ENCODE results near the gene KRT86.
"Not testable (repeated sequence)": the region's sequence is repeated elsewhere in the genome, so short reads cannot be mapped to it uniquely, and the experiment has no call there.

KRT86 gene

DNA sequence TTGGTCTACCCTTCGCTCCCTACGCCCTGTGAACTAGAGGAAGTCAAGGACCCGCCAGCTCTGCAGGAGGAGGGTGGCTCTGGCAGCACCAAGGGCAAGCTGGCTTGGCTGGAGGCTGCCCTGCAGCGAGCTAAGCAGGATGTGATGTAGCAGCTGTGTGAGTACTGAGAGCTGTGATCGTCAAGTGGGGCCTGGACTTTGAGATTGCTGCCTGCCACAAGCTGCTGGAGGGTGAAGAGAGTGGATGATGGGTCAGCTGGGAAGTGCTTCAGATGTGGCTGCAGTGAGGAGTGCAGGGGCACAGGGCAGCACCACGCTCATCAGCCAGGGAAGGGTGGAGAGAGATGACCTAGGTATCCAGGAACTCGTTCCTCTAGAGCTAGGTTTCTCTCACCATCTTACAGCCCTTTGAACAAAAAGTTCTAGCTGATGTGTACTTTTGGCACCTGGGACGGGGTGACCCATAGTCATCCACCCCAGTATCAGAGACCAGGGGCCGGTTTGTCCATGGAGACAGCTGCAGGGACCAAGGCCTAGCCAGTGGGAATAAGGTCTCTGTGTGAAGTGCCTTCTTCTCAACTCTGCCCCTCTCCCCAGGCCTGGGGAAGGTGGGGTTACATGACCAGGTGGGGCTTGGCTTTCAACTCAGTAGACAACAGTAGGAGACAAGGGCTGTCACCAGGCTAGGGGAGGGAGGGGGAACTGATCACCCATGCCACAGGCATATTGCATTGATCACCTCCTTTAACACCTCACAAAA is 3.2 kb downstream of the KRT86 start:
- Histone ChIP-seq H3K27me3 (ENCODE audit: insufficient read depth, low read length) (peaks cover 4% of the 10 kb centered on the region), H2AFZ (ENCODE audit: low read depth, low read length) (no peak overlapping the region), H3K9me3 (ENCODE audit: low read length) (no peaks in the 10 kb centered on the region), H3K4me3 (ENCODE audit: low read length) (no peak overlapping the region), H3K36me3 (ENCODE audit: insufficient read depth, low read length) (no peaks in the 10 kb centered on the region), H3K4me1 (ENCODE audit: insufficient read depth, low read length) (peaks cover 6% of the 10 kb centered on the region)

DNA sequence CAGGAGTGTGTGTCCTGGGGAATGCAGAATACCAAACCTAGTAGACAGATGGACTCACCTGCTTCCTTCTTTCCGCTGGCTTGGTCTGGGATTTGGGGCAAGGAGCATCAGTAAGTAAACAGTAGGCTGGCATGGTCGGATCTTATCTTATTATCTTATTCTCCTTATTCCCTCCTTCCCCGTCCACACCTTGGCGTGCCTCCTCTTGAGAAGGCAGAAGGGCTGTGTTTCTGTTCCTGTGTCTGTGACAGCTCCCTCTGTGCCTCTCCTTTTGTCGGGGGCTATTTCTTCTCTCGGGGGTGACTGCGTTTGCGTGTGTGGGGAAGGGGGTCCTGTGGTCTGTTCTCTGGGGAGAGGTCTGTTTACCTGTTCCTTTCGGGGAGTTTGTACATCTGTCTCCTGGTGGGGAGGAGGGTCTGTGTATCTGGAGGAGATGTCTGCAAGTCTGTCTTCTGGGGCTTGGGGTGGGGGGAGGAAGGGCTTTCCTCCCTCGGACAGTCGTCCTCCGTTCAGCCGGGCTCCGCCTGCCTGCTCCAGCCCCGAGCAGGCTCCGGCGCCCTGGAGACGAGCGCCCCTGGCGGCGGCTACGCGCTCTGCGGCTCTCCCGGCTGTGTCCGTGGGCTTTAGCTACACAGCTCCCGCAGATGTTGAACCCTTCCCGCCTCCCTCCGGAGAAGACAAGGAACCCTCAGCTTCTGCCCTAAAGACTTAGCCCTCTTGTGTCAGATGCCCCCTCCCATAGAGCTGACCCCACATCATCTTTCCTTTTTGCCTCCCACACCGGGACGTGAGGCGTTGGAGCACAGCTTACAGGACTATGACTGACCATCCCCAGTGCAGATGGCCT is 4.4 kb downstream of the KRT86 start:
- Histone ChIP-seq H3K36me3 (ENCODE audit: insufficient read depth, low read length) (no peaks in the 10 kb centered on the region), H3K4me1 (ENCODE audit: insufficient read depth, low read length) (peaks cover 6% of the 10 kb centered on the region), H3K9me3 (ENCODE audit: low read length) (no peaks in the 10 kb centered on the region), H2AFZ (ENCODE audit: low read depth, low read length) (no peak overlapping the region), H3K4me3 (ENCODE audit: low read length) (no peak overlapping the region), H3K27me3 (ENCODE audit: insufficient read depth, low read length) (peaks cover 4% of the 10 kb centered on the region)

DNA sequence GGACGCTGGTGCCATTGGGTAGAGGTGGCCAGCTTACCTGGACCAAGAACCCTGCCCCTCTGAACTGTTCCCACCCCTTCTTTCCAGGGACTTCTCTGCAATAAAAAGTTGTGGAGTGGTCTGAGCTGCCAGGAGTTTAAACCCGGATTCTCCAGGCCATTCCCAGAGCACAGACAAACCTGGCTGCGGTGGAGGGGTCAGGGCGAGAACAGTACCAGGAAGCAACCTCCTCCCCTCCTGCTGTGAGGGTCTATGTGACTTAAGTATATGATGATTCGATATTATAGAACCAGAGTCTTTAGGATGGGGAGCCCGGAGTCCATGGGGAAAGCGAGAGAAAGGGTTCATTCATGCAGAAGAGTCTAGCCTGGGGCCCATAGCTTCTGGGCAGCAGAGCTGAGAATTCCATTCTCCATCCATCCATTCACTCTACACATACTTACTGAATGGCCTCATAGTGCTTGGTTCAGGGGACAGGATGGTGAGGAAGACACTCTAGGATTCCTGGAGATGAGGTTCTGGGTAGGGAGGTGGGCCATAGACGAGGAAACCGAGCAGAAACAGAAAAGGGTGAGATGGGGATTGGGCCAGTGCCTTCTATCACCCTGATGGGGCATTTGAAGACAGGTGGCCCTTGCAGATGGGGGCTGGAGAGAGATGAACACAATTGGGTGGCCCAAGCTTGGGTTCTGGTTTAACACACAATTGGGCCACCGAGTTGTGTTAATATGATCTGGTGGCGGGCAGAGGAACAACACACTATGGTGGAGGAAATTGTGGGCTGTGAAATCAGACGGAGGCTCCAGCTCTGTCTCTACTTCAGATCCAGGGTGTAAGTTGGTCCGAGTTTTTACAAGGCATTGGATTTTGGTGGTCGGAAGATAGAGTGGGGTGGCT is 5.2 kb downstream of the KRT86 start:
- Histone ChIP-seq H2AFZ (ENCODE audit: low read depth, low read length) (no peak overlapping the region), H3K4me3 (ENCODE audit: low read length) (no peak overlapping the region), H3K9me3 (ENCODE audit: low read length) (no peaks in the 10 kb centered on the region), H3K4me1 (ENCODE audit: insufficient read depth, low read length) (peaks cover 6% of the 10 kb centered on the region), H3K36me3 (ENCODE audit: insufficient read depth, low read length) (no peaks in the 10 kb centered on the region), H3K27me3 (ENCODE audit: insufficient read depth, low read length) (peaks cover 4% of the 10 kb centered on the region)

DNA sequence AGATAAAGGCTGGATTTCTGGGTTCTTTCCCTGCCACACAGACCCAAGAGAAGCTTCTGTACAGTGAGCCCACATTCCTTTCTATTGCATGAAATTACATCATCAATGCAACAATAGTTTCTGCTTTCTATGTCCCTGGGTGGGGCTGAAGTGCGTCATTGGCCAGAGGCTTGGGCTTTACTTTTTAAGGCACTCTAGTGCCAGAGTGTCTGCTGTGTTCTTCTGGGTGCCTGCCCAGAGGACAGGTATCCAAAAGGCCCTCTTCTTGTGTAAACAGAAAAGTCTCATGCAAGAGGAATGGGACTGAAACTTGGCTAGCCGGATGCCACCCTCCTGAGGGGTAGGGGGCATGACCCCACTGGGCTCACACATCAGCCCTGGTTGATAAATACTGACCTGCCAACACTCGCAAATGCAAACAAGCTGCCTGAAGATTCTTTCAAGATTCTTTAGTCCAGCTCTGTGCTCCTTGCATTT is 5.9 kb downstream of the KRT86 start:
- no peaks in the 10 kb centered on the region for H3K9me3 ChIP-seq (ENCODE audit: low read length)
- no peak overlapping the region for H3K4me3 ChIP-seq (ENCODE audit: low read length)
- H3K27me3 ChIP-seq (ENCODE audit: insufficient read depth, low read length), result peaks cover 4% of the 10 kb centered on the region
- H3K36me3 ChIP-seq (ENCODE audit: insufficient read depth, low read length), result no peaks in the 10 kb centered on the region
- no peak overlapping the region for H2AFZ ChIP-seq (ENCODE audit: low read depth, low read length)
- H3K4me1 ChIP-seq (ENCODE audit: insufficient read depth, low read length), result peaks cover 6% of the 10 kb centered on the region

DNA sequence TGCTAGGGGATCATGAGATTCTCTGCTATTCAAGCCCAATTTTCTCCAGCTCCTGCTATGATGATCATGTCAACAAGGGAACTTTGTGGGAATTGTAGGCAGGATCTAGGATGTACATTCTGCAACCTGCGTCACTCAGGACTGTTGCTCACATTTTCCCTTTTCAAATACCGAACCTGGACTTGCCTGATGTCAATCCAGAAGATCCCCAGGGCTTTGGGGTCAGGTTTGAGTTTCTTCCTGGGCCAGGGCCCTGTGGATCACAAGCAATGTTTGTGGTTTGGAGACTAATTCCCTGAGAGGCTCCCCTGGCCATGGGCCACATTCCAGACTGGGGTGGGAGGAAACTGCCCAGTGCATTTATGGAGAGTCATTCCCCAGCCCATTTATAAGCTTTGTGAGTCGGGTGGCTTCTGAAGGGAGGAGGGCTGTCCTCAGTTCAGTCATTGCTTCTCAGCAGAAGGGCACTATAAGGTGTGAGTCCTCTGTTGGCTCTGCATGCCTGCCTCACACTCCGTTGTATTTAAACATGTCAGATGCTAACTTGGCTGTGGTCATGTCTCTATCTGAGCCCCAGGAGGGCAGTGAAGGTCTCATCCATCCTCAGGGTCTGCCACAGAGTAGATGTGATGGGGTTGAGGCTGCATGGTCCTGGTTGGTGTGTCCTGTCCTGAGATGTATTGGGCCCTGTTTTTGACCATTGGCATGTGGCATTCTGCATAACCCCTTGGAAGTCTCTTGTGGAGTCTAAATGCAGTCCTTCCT is 6.5 kb downstream of the KRT86 start:
- Histone ChIP-seq H3K36me3 (ENCODE audit: insufficient read depth, low read length) (no peaks in the 10 kb centered on the region), H3K9me3 (ENCODE audit: low read length) (no peaks in the 10 kb centered on the region), H3K27me3 (ENCODE audit: insufficient read depth, low read length) (peaks cover 4% of the 10 kb centered on the region), H3K4me3 (ENCODE audit: low read length) (no peak overlapping the region), H3K4me1 (ENCODE audit: insufficient read depth, low read length) (peaks cover 6% of the 10 kb centered on the region), H2AFZ (ENCODE audit: low read depth, low read length) (no peak overlapping the region)

DNA sequence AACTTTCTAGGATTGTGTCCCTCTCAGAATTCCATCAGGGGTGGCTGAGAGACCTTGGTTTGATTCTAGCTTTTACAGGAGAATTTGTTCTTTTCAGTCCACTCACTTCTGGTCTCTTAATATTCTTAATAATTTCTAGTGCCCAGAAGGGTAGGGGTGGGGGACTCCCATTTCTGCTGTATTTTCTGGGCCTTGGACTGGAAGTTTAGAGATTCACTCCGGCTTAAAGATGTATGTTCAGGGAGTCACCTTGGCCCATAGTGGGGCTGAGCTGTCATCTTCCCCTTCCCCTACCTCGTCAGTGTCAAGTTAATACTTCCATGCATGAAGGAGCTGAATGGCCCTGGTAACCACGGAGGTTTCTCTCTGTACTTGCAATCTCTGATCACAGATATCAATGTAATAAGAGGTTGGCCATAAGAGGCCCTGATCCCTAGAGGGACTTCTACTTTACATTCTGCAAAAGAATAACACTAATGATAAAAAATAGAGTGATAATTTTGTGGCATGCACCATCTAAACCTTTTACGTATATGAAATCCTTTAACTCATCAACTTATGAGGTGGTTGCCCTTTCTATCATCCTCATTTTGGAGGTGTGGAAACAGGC is 10.2 kb downstream of the KRT86 start:
- H3K4me3 ChIP-seq (ENCODE audit: low read length), result no peak overlapping the region
- no peaks in the 10 kb centered on the region for H3K27me3 ChIP-seq (ENCODE audit: insufficient read depth, low read length)
- peaks cover 4% of the 10 kb centered on the region for H3K4me1 ChIP-seq (ENCODE audit: insufficient read depth, low read length)
- H3K9me3 ChIP-seq (ENCODE audit: low read length), result no peaks in the 10 kb centered on the region
- H3K36me3 ChIP-seq (ENCODE audit: insufficient read depth, low read length), result no peaks in the 10 kb centered on the region
- no peak overlapping the region for H2AFZ ChIP-seq (ENCODE audit: low read depth, low read length)

DNA sequence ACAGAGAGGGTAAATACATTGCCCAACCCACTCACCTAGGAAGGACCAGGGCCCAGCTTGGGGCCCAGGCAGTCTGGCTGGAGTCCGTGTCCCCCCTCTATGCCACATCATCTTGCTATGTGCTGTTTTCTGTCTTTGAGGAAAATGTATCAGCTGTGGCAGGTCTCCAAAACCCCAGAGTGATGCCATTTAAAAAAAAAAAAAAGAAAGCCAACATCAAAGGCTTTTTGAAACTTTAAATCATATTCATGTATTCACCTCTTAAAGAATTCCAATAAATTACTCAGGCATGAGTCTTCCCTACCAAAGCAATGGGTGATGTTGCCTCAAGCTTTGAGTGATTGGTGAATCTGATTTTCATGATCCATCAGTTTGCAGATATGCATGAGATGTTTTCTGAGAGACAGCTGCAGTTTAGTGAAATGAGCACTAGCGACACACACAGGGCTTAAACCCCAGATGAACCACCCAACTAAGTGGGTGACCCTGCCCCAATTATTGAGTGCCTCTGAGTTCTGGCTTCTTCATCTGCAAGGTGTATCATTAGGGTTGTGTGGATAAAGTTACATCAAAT is 10.8 kb downstream of the KRT86 start:
- Histone ChIP-seq H3K4me1 (ENCODE audit: insufficient read depth, low read length) (no peaks in the 10 kb centered on the region), H3K9me3 (ENCODE audit: low read length) (no peaks in the 10 kb centered on the region), H3K27me3 (ENCODE audit: insufficient read depth, low read length) (no peaks in the 10 kb centered on the region), H3K4me3 (ENCODE audit: low read length) (no peak overlapping the region), H2AFZ (ENCODE audit: low read depth, low read length) (no peak overlapping the region), H3K36me3 (ENCODE audit: insufficient read depth, low read length) (no peaks in the 10 kb centered on the region)

DNA sequence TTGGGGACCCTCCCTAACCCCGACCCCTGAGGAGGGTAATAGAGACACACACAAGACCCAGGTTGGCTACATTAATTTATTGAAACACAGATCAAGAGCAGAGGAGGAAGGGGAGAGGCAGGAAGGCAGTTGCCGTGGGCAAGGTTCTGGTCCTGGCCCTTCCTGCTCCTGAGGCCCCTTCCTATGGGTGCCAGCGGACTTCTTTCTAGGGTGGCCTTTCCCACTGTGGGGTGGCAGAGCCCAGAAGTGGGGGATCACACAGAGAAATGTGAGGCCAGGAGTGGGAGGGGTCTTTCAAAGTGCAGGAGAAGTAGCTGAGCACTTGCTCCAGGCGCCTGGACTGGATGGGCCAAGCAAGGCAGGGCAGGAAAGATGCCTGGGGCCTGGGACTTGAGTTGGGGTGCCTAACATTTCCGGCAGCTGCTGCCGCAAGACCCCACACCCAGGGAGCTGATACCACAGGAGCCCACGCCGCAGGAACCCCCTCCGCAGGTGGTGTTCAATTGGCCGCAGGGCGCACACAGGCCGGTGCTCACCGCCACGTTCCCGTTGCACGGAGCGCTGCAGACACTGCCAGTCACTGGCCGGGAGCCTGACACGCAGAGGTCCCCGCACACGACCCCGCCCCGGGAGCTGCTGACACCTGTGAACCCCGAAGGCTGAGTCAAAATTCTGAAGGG is 11.5 kb downstream of the KRT86 start:
- no peak overlapping the region for H3K4me3 ChIP-seq (ENCODE audit: low read length)
- no peaks in the 10 kb centered on the region for H3K27me3 ChIP-seq (ENCODE audit: insufficient read depth, low read length)
- H3K36me3 ChIP-seq (ENCODE audit: insufficient read depth, low read length), result no peaks in the 10 kb centered on the region
- H2AFZ ChIP-seq (ENCODE audit: low read depth, low read length), result no peak overlapping the region
- H3K4me1 ChIP-seq (ENCODE audit: insufficient read depth, low read length), result no peaks in the 10 kb centered on the region
- no peaks in the 10 kb centered on the region for H3K9me3 ChIP-seq (ENCODE audit: low read length)

DNA sequence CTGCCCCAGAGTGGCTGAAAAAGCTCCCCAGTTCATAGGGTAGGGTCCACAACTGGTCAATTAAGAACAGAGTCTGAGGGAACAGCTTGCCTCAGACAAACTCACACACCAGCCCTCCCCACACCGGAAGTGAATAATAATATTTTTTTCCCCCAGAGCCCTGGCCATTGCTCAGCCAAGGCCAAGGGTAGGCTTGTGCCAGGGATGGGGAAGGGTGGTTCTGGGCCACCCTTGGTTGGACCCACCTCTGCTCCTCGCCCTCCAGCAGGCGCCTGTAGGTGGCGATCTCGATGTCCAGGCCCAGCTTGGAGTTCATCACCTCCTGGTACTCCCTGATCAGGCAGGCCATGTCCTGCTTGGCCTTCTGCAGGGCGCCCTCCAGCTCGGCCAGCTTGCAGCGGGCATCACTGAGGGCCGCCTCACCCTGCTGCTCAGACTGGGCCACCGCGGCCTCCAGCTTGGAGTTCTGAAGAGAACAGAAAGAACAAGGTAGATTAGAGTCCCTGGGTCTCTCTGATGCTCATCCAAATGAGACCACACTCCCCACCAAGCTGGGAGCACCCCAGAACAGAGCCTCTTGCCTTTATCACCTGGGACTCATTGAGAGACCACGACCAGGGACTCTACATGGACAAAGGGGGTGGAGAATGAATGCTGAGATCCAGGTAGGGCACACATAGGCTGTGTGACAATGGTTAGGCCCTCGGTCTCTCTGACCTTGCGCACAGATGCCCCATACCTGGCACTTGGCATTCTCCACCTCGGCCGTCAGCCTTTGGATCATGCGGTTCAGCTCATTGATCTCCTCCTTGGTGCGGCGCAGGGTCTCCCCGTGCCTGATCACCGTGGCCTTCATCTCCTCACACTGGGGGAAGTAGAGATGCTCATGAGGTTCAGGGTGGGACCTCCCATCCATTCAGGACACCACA is 12.7 kb downstream of the KRT86 start:
- H2AFZ ChIP-seq (ENCODE audit: low read depth, low read length); H3K9me3 ChIP-seq (ENCODE audit: low read length); H3K27me3 ChIP-seq (ENCODE audit: insufficient read depth, low read length); H3K36me3 ChIP-seq (ENCODE audit: insufficient read depth, low read length); H3K4me1 ChIP-seq (ENCODE audit: insufficient read depth, low read length); H3K4me3 ChIP-seq (ENCODE audit: low read length): not testable (repeated sequence)

DNA sequence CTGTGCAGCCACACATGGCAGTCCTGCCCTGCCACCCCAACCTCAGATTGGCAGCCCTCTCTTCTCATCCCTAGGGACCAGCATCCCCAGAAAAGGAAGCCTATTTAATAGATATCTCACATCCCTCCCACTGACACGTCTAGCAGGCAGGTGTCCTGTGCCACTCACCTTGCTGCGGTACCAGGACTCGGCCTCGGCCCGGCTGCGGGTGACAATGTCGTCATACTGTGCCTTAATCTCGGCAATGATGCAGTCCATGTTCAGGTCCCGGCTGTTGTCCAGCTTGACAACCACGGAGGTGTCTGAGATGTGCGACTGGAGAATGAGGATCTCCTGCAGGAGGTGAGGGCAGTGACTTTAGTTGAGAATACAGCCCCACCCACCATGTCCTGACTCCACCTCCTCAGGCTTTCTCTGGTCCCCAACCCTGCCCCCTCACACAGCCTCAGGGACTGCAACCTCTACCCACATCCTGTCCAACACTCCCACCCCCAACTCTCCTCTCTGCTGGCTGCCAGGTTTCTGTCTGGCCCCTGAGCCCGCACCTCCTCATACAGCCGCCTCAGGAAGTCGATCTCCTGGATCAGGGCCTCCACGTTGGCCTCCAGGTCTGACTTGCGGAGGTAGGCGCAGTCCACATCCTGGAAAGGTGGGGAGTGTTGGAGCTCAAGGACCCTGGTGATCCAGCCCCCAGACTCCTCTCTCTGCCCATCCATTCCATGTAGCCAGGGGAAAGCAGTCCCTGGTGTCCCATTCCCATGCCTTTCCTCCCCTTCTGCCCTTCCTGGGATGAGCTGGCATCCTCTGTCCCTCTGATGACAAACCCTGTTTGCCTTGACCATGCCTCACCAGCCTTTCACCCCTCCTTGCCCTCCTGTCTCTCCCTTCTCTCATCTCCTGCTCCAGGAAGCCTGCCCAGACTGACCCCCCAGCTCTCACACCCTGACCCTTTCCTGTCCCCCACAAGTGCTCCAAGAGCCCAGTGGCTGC is 13.7 kb downstream of the KRT86 start:
- not testable (repeated sequence) for H3K4me1 ChIP-seq (ENCODE audit: insufficient read depth, low read length); H3K36me3 ChIP-seq (ENCODE audit: insufficient read depth, low read length); H3K27me3 ChIP-seq (ENCODE audit: insufficient read depth, low read length); H2AFZ ChIP-seq (ENCODE audit: low read depth, low read length); H3K4me3 ChIP-seq (ENCODE audit: low read length); H3K9me3 ChIP-seq (ENCODE audit: low read length)
